H9 (cell line): ENCODE measurements around the gene CYBC1. TPM values are rescaled to one million over a fixed set of nuclear protein-coding genes. Genes with fewer than 3 reads are reported as not detected.

Experiments used
- DNase-seq: peaks from one replicate; pipeline ENCODE4 v3.0.0-alpha.2; 2017
- H2AFZ ChIP-seq: one replicate; pipeline ENCODE4 v1.6.1; 2013; ENCODE audit warnings: mild to moderate bottlenecking, low read length, control low read depth, moderate library complexity
- H2AK5ac ChIP-seq: 2 replicates; pipeline ENCODE4 v1.6.1; 2013; ENCODE audit warnings: low read length, control low read depth, mixed read lengths; ENCODE audit not compliant: insufficient read length
- H2BK120ac ChIP-seq: one replicate; pipeline ENCODE4 v1.6.1; 2013; ENCODE audit warnings: low read depth, mild to moderate bottlenecking, low read length, control low read depth, inconsistent platforms; ENCODE audit not compliant: poor library complexity, severe bottlenecking
- H2BK12ac ChIP-seq: 2 replicates; pipeline ENCODE4 v1.6.1; 2013; ENCODE audit warnings: low read length, control low read depth, mixed read lengths, low read depth; ENCODE audit not compliant: insufficient read length
- H2BK15ac ChIP-seq: 2 replicates; pipeline ENCODE4 v1.6.1; 2013; ENCODE audit warnings: low read depth, low read length, control low read depth
- H2BK20ac ChIP-seq: one replicate; pipeline ENCODE4 v1.6.1; 2013; ENCODE audit warnings: low read depth, mild to moderate bottlenecking, low read length, control low read depth, inconsistent platforms; ENCODE audit not compliant: poor library complexity, severe bottlenecking
- H2BK5ac ChIP-seq: 2 replicates; pipeline ENCODE4 v1.6.1; 2013; ENCODE audit warnings: low read length, control low read depth, mixed read lengths; ENCODE audit not compliant: insufficient read length
- H3K14ac ChIP-seq: 2 replicates; pipeline ENCODE4 v1.6.1; 2013; ENCODE audit warnings: low read length, control low read depth; ENCODE audit not compliant: insufficient read depth
- H3K18ac ChIP-seq: 2 replicates; pipeline ENCODE4 v1.6.1; 2013; ENCODE audit warnings: low read depth, mild to moderate bottlenecking, mixed read lengths, low read length, control low read depth; ENCODE audit not compliant: insufficient read length
- H3K23ac ChIP-seq: 2 replicates; pipeline ENCODE4 v1.6.1; 2013; ENCODE audit warnings: low read length, control low read depth, mixed read lengths, low read depth; ENCODE audit not compliant: insufficient read length
- H3K23me2 ChIP-seq: 2 replicates; pipeline ENCODE4 v1.6.1; 2013; ENCODE audit warnings: low read depth, mild to moderate bottlenecking, mixed read lengths, low read length, control low read depth; ENCODE audit not compliant: insufficient read length, poor library complexity, severe bottlenecking
- H3K27ac ChIP-seq: 2 replicates; pipeline ENCODE4 v1.5.1; 2013; ENCODE audit warnings: low read length, control low read depth, mixed read lengths, low read depth; ENCODE audit not compliant: insufficient read length
- H3K27me3 ChIP-seq: 2 replicates; pipeline ENCODE4 v1.6.1; 2013; ENCODE audit warnings: low read length, control low read depth, inconsistent platforms; ENCODE audit not compliant: insufficient read depth
- H3K4ac ChIP-seq: 2 replicates; pipeline ENCODE4 v1.6.1; 2013; ENCODE audit warnings: low read depth, mild to moderate bottlenecking, control low read depth, inconsistent platforms, low read length, moderate library complexity
- H3K4me1 ChIP-seq: 2 replicates; pipeline ENCODE4 v1.6.1; 2013; ENCODE audit warnings: low read length, control low read depth, inconsistent platforms; ENCODE audit not compliant: insufficient read depth
- H3K4me2 ChIP-seq: 2 replicates; pipeline ENCODE4 v1.6.1; 2013; ENCODE audit warnings: low read length, control low read depth, mixed read lengths; ENCODE audit not compliant: insufficient read length, insufficient read depth
- H3K56ac ChIP-seq: 2 replicates; pipeline ENCODE4 v1.6.1; 2013; ENCODE audit warnings: low read depth, mild to moderate bottlenecking, mixed read lengths, low read length, control low read depth; ENCODE audit not compliant: insufficient read length
- H3K79me1 ChIP-seq: 2 replicates; pipeline ENCODE4 v1.6.1; 2013; ENCODE audit warnings: low read depth, mild to moderate bottlenecking, moderate library complexity, low read length, control low read depth, inconsistent platforms; ENCODE audit not compliant: insufficient read depth, poor library complexity, severe bottlenecking
- H3K79me2 ChIP-seq: 2 replicates; pipeline ENCODE4 v1.6.1; 2013; ENCODE audit warnings: low read length, control low read depth, inconsistent platforms; ENCODE audit not compliant: insufficient read depth
- H3K9ac ChIP-seq: 2 replicates; pipeline ENCODE4 v1.6.1; 2013; ENCODE audit warnings: low read length, control low read depth, mixed read lengths; ENCODE audit not compliant: insufficient read length; ENCODE audit errors: extremely low read depth
- H3K9me3 ChIP-seq: one replicate; pipeline ENCODE4 v1.6.1; 2013; ENCODE audit warnings: low read depth, low read length, inconsistent platforms; ENCODE audit not compliant: control insufficient read depth
- H3T11ph ChIP-seq: one replicate; pipeline ENCODE4 v1.6.1; 2013; ENCODE audit warnings: mild to moderate bottlenecking, low read length, control low read depth, inconsistent platforms
- H4K20me1 ChIP-seq: one replicate; pipeline ENCODE4 v1.6.1; 2013; ENCODE audit not compliant: control insufficient read depth, insufficient read length, insufficient read depth
- H4K5ac ChIP-seq: 2 replicates; pipeline ENCODE4 v1.6.1; 2013; ENCODE audit warnings: low read depth, mild to moderate bottlenecking, mixed read lengths, low read length, control low read depth; ENCODE audit not compliant: insufficient read length
- H4K8ac ChIP-seq: replicated peaks from 2 replicates; pipeline ENCODE4 v1.6.1; 2013; ENCODE audit warnings: low read length, control low read depth, mixed read lengths, low read depth; ENCODE audit not compliant: insufficient read length
- H4K91ac ChIP-seq: 2 replicates; pipeline ENCODE4 v1.6.1; 2013; ENCODE audit warnings: low read depth, mild to moderate bottlenecking, moderate library complexity, mixed read lengths, low read length, control low read depth; ENCODE audit not compliant: insufficient read length
- H3K27ac Mint-ChIP-seq, 3 experiments: 2 replicates in 2 of 3; 3 replicates in 1 of 3; pipeline ENCODE4 v1.8.0; 2020 to 2021; ENCODE audit warnings: mixed read lengths in 3 of 3, mild to moderate bottlenecking in 1 of 3, moderate library complexity in 1 of 3
- H3K27me3 Mint-ChIP-seq: 2 replicates; pipeline ENCODE4 v1.8.0; 2021; ENCODE audit warnings: low read depth, mild to moderate bottlenecking, moderate library complexity, mixed read lengths
- H3K36me3 Mint-ChIP-seq, 3 experiments: 2 replicates in 2 of 3; 3 replicates in 1 of 3; pipeline ENCODE4 v1.8.0; 2020 to 2021; ENCODE audit warnings: low read depth in 3 of 3, mixed read lengths in 3 of 3; ENCODE audit not compliant: insufficient read depth in 1 of 3
- H3K4me1 Mint-ChIP-seq, 2 experiments: 2 replicates each; pipeline ENCODE4 v1.8.0; 2020; ENCODE audit warnings: mixed read lengths in 2 of 2
- H3K4me3 Mint-ChIP-seq, 2 experiments: 2 replicates in 1 of 2; 3 replicates in 1 of 2; pipeline ENCODE4 v1.8.0; 2020 to 2021; ENCODE audit warnings: mild to moderate bottlenecking in 2 of 2, mixed read lengths in 2 of 2, moderate library complexity in 1 of 2
- H3K9me3 Mint-ChIP-seq, 2 experiments: 2 replicates in 1 of 2; 3 replicates in 1 of 2; pipeline ENCODE4 v1.8.0; 2020; ENCODE audit warnings: mild to moderate bottlenecking in 2 of 2, mixed read lengths in 2 of 2, moderate library complexity in 1 of 2
- WGBS: extraction: QIAGEN DNeasy Blood & Tissue Kit; methylation state at CpG from one replicate; pipeline ENCODE4 v1.1.7; 2013; ENCODE audit warnings: missing lambda C conversion rate, low lambda C conversion rate, mixed read lengths; ENCODE audit not compliant: insufficient read length; ENCODE audit errors: extremely low coverage; 5-methylcytosine and 5-hydroxymethylcytosine counted together
- total RNA-seq: library from RNA; stranded (reverse); gene quantifications from 2 replicates; pipeline ENCODE4 v1.2.1, GENCODE V29; 2021
- TF ChIP-seq, protein P1 (sequence below): fragments of 200-600 bp; sonication (generic); conservative IDR thresholded peaks from 3 replicates; pipeline ENCODE4 v1.8.0; 2021; ENCODE audit warnings: antibody characterized with exemption, mild to moderate bottlenecking

Gene CYBC1
- total RNA-seq, 1 experiment from 2014 or later, result 81.7 TPM

DNA sequence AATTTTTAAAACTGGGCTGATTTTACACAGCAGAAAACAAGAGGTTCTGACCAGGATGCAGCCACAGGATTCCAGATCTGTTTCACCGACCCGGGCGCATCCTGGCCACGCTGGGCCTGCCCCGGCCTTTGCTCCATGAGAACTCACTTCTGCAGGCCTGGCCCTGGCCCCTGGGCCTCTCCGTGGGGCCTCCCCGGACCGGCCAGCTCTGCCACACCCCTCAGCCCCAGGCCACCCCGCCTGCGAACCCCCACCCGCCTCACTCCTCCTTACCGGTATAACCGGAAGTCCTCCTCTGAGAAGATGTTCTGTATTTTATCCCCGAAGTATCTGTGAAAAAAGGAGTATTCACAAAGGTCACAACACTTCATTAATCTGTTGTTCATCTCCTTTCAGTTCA, 45.5 kb downstream of the CYBC1 start:
- DNase-seq, result no peak
- Mint-ChIP-seq H3K4me3 (no peak overlapping the region), H3K27ac (no peak overlapping the region), H3K27me3 (no peaks in the 10 kb centered on the region), H3K4me1 (no peaks in the 10 kb centered on the region; a peak in 1 of 4 replicates), H3K36me3 (peaks cover 4 to 28% (median 18%) of the 10 kb centered on the region in 3 experiments; a peak in 6 of 7 replicates), H3K9me3 (no peaks in the 10 kb centered on the region)
- H3K4ac ChIP-seq, result no peak overlapping the region
- no peak overlapping the region for H3K56ac ChIP-seq
- no peaks in the 10 kb centered on the region for H4K20me1 ChIP-seq
- no peaks in the 10 kb centered on the region for H3K79me2 ChIP-seq
- no peak overlapping the region for H3T11ph ChIP-seq
- H2BK120ac ChIP-seq, result no peak overlapping the region
- TF ChIP-seq, protein P1, sequence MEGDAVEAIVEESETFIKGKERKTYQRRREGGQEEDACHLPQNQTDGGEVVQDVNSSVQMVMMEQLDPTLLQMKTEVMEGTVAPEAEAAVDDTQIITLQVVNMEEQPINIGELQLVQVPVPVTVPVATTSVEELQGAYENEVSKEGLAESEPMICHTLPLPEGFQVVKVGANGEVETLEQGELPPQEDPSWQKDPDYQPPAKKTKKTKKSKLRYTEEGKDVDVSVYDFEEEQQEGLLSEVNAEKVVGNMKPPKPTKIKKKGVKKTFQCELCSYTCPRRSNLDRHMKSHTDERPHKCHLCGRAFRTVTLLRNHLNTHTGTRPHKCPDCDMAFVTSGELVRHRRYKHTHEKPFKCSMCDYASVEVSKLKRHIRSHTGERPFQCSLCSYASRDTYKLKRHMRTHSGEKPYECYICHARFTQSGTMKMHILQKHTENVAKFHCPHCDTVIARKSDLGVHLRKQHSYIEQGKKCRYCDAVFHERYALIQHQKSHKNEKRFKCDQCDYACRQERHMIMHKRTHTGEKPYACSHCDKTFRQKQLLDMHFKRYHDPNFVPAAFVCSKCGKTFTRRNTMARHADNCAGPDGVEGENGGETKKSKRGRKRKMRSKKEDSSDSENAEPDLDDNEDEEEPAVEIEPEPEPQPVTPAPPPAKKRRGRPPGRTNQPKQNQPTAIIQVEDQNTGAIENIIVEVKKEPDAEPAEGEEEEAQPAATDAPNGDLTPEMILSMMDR, result no peak
- H4K5ac ChIP-seq, result no peak overlapping the region
- H2BK15ac ChIP-seq, result no peak overlapping the region
- H3K27ac ChIP-seq, result no peak overlapping the region
- no peak overlapping the region for H4K91ac ChIP-seq
- no peak overlapping the region for H4K8ac ChIP-seq
- H3K23ac ChIP-seq, result no peak overlapping the region
- H3K4me1 ChIP-seq, result no peaks in the 10 kb centered on the region
- no peak overlapping the region for H2BK5ac ChIP-seq
- H3K4me2 ChIP-seq, result no peak overlapping the region
- H3K14ac ChIP-seq, result no peak overlapping the region
- H3K9ac ChIP-seq, result no peak overlapping the region
- no peaks in the 10 kb centered on the region for H3K27me3 ChIP-seq
- H2BK20ac ChIP-seq, result no peak overlapping the region
- H3K79me1 ChIP-seq, result no peaks in the 10 kb centered on the region
- no CpG with 5 or more reads among the region's 14 CpGs for WGBS
- no peaks in the 10 kb centered on the region for H3K23me2 ChIP-seq
- no peaks in the 10 kb centered on the region for H3K9me3 ChIP-seq
- no peak overlapping the region for H3K18ac ChIP-seq
- H2AFZ ChIP-seq, result no peak overlapping the region
- H2AK5ac ChIP-seq, result no peak overlapping the region
- H2BK12ac ChIP-seq, result no peak overlapping the region
